Activated CD8-positive, alpha-beta T cell treated with anti-CD3 and anti-CD28 coated beads for 36 hours (primary cell): Measurements from ENCODE around the gene KRTAP5-4. TPM values are rescaled to one million over a fixed set of nuclear protein-coding genes. Genes with fewer than 3 reads are reported as not detected.
"Not testable (repeated sequence)": the region's sequence is repeated elsewhere in the genome, so short reads cannot be mapped to it uniquely, and the experiment has no call there.

ENCODE experiments used
- ATAC-seq: fragments of 200-7000 bp; cut with Tn5 transposase; one replicate; pipeline ENCODE4 v1.10.0; 2021; ENCODE audit warnings: mild to moderate bottlenecking, moderate library complexity
- CTCF ChIA-PET: fragments of 350-600 bp; sonication (Branson Sonifier 250); formaldehyde crosslinking; loops from one replicate; lab custom pipeline; 2021; ENCODE audit warnings: antibody characterized with exemption; lab: Charles Lee
- POLR2A ChIA-PET: fragments of 350-600 bp; sonication (Branson Sonifier 250); formaldehyde crosslinking; loops from one replicate; lab custom pipeline; 2021; ENCODE audit warnings: antibody characterized with exemption; lab: Charles Lee
- DNase-seq: peaks from one replicate; pipeline ENCODE4 v3.0.0-alpha.2; 2020
- H3K27ac Mint-ChIP-seq: one replicate; pipeline ENCODE4 v1.8.0; 2021; ENCODE audit warnings: mild to moderate bottlenecking, mixed read lengths
- H3K27me3 Mint-ChIP-seq: one replicate; pipeline ENCODE4 v1.8.0; 2021; ENCODE audit warnings: mixed read lengths
- H3K36me3 Mint-ChIP-seq: one replicate; pipeline ENCODE4 v1.8.0; 2021; ENCODE audit warnings: low read depth, mixed read lengths
- H3K4me1 Mint-ChIP-seq: one replicate; pipeline ENCODE4 v1.8.0; 2021; ENCODE audit warnings: low read depth, mixed read lengths
- H3K4me3 Mint-ChIP-seq: one replicate; pipeline ENCODE4 v1.8.0; 2021; ENCODE audit warnings: mild to moderate bottlenecking, moderate library complexity, mixed read lengths
- H3K9me3 Mint-ChIP-seq: one replicate; pipeline ENCODE4 v1.8.0; 2021; ENCODE audit warnings: mixed read lengths
- CTCF ChIP-seq: fragments of 200-600 bp; IDR thresholded peaks from one replicate; pipeline ENCODE4 v1.8.0; 2022; ENCODE audit warnings: antibody characterized with exemption, mild to moderate bottlenecking
- intact Hi-C: fragments of 100-400 bp; cut with micrococcal nuclease; formaldehyde crosslinking; loops from one replicate; pipeline ENCODE4 v1.10.0; 2022
- total RNA-seq, 2 experiments: library from RNA; stranded (reverse); gene quantifications; one replicate each; pipeline ENCODE4 v1.2.3, GENCODE V29; 2021

KRTAP5-4 gene
- total RNA-seq, 2 experiments from 2014 or later: not detected

- Mint-ChIP-seq H3K36me3 (no peaks in the 10 kb centered on the region), H3K9me3 (no peaks in the 10 kb centered on the region), H3K4me3 (no peak overlapping the region), H3K4me1 (no peaks in the 10 kb centered on the region), H3K27me3 (peaks cover 20% of the 10 kb centered on the region), H3K27ac (no peak overlapping the region)
- POLR2A ChIA-PET: no interaction called here
- intact Hi-C loops: no loop called here
- CTCF ChIA-PET: no interaction called here
- DNase-seq (no peak), ATAC-seq (no peak)
- TF ChIP-seq CTCF: no peak
Observed at GRCh38 chr11:1668911-1669473, 47.1 kb upstream of the KRTAP5-4 start.

- no peaks in the 10 kb centered on the region for H3K9me3 Mint-ChIP-seq
Observed at GRCh38 chr11:1667906-1668305, 46.0 kb upstream of the KRTAP5-4 start.

GRCh38 chr11:1667121-1667850 is 45.3 kb upstream of the KRTAP5-4 start:
- intact Hi-C loops: no loop called here
- Mint-ChIP-seq H3K27ac (no peak overlapping the region), H3K4me3 (no peak overlapping the region), H3K4me1 (no peaks in the 10 kb centered on the region), H3K36me3 (no peaks in the 10 kb centered on the region), H3K9me3 (no peaks in the 10 kb centered on the region), H3K27me3 (peaks cover 18% of the 10 kb centered on the region)
- CTCF ChIA-PET: no interaction called here
- ATAC-seq (no peak), DNase-seq (no peak)
- TF ChIP-seq CTCF: no peak
- POLR2A ChIA-PET: no interaction called here

More at GRCh38 chr11:1667906-1668305, 46.0 kb upstream of the KRTAP5-4 start:
- ChIA-PET CTCF (no interaction called here), POLR2A (no interaction called here)
- Mint-ChIP-seq H3K36me3 (no peaks in the 10 kb centered on the region), H3K27ac (no peak overlapping the region), H3K4me3 (no peak overlapping the region), H3K4me1 (no peaks in the 10 kb centered on the region), H3K27me3 (peaks cover 14% of the 10 kb centered on the region)
- no peak for TF ChIP-seq CTCF
- DNase-seq: no peak
- ATAC-seq: no peak
- intact Hi-C loops: no loop called here

- Mint-ChIP-seq H3K36me3 (no peaks in the 10 kb centered on the region), H3K4me3 (no peak overlapping the region), H3K27ac (no peak overlapping the region), H3K27me3 (peaks cover 25% of the 10 kb centered on the region), H3K9me3 (no peaks in the 10 kb centered on the region), H3K4me1 (no peaks in the 10 kb centered on the region)
- CTCF ChIA-PET: no interaction called here
- intact Hi-C loops: no loop called here
- POLR2A ChIA-PET: no interaction called here
- ATAC-seq (no peak), DNase-seq (no peak)
- TF ChIP-seq CTCF: no peak
Observed at GRCh38 chr11:1665313-1665712, 43.4 kb upstream of the KRTAP5-4 start.

- H3K27me3 Mint-ChIP-seq: peaks cover 28% of the 10 kb centered on the region
- H3K36me3 Mint-ChIP-seq, ATAC-seq, CTCF ChIA-PET, DNase-seq, POLR2A ChIA-PET, H3K4me1 Mint-ChIP-seq, H3K27ac Mint-ChIP-seq, intact Hi-C loops, H3K9me3 Mint-ChIP-seq, H3K4me3 Mint-ChIP-seq: not testable (repeated sequence)
Observed at GRCh38 chr11:1662699-1663283, 40.9 kb upstream of the KRTAP5-4 start.

GRCh38 chr11:1661454-1662269 is 39.7 kb upstream of the KRTAP5-4 start:
- intact Hi-C loops, DNase-seq, H3K27ac Mint-ChIP-seq, POLR2A ChIA-PET, CTCF ChIA-PET, H3K4me1 Mint-ChIP-seq, H3K9me3 Mint-ChIP-seq, H3K4me3 Mint-ChIP-seq, H3K36me3 Mint-ChIP-seq, ATAC-seq: not testable (repeated sequence)
- H3K27me3 Mint-ChIP-seq: peaks cover 28% of the 10 kb centered on the region
